NCI-H146 treated with DMSO at 0.1 percent for 48 hours (cell line): ENCODE measurements around the gene SERF1B.
"Not testable (repeated sequence)": the region's sequence is repeated elsewhere in the genome, so short reads cannot be mapped to it uniquely, and the experiment has no call there.

ENCODE experiments used
- DNase-seq: peaks from one replicate; lab custom pipeline; 2025; ENCODE audit not compliant: unreplicated experiment; lab: John Stamatoyannopoulos, UW

Gene SERF1B

GRCh38 chr5:70025106-70025844 is at the start of gene SERF1B:
Gene SERF1B, plus strand, starts transcription at chr5:70025251. Its CDS starts 201 bp downstream, at chr5:70025452.
- DNase-seq = not testable (repeated sequence)

DNA sequence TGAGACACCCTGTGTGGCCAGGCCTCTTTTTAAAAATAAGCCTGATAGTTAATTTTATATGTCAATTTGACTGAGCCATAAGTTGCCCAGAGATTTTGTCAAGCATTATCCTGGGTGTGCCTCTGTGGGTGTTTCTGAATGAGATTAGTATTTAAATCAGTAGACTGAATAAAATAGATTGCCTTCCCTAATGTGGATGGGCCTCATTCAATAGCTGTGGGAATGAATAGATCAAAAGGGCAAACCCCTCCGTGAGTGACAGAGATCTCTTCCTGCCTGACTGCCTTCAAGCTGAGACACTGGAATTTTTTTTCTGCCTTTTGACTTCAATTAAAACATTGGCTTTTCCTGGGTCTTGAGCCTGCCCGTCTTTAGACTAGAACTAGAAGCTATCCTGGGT is 33.3 kb upstream of the SERF1B start:
- DNase-seq = not testable (repeated sequence)

DNA sequence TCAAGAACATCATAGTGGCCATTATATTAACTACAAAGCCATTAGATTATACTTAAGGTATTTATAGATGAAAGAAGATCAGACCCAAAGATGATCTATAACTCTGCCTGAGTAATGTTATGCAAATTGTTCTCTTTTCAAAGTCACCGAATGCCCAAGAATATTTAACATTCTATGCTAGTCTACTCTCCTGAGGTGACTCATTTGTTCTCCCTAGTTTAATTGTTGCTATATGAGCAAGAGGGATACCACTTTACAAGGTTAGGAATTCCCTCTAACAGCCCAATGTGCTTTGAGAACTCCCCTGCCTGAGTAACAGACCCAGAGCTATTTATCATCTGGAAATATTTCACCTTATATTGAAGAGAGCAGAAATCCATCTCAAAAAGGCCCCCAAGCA is 29.5 kb upstream of the SERF1B start:
- not testable (repeated sequence) for DNase-seq

- DNase-seq = not testable (repeated sequence)
Observed at GRCh38 chr5:70020660-70021059, 4.4 kb upstream of the SERF1B start.

DNA sequence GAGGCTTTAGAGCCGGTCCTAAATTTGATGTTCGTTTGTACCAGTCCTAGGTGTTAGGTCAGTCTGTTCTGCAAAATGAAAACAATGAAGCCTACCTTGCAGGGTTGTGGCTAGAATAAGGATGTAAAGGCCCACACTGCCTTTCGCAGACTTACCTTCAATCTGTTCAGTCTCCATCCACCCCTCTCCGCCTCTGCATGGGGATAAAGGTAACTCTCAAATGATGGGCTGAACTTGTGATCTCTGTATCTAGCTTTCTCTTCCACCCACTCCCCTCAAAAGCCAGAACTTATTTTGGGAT is 744 bp downstream of the SERF1B start:
- not testable (repeated sequence) for DNase-seq

GRCh38 chr5:70031204-70031603 is 6.2 kb downstream of the SERF1B start:
- DNase-seq = not testable (repeated sequence)

GRCh38 chr5:70041411-70041810 is 16.4 kb downstream of the SERF1B start:
- DNase-seq = not testable (repeated sequence)

DNA sequence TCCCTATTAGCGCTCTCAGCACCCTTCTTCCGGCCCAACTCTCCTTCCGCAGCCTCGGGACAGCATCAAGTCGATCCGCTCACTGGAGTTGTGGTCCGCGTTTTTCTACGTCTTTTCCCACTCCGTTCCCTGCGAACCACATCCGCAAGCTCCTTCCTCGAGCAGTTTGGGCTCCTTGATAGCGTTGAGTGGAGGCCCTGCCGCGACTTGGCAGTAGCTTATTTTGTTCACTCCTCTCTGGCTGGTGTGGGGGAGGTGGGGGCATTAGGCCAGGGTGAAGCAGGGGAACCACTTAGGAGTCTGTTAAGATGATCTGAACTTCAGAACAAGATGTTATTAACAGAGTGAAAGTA is 24.7 kb downstream of the SERF1B start:
- not testable (repeated sequence) for DNase-seq

DNA sequence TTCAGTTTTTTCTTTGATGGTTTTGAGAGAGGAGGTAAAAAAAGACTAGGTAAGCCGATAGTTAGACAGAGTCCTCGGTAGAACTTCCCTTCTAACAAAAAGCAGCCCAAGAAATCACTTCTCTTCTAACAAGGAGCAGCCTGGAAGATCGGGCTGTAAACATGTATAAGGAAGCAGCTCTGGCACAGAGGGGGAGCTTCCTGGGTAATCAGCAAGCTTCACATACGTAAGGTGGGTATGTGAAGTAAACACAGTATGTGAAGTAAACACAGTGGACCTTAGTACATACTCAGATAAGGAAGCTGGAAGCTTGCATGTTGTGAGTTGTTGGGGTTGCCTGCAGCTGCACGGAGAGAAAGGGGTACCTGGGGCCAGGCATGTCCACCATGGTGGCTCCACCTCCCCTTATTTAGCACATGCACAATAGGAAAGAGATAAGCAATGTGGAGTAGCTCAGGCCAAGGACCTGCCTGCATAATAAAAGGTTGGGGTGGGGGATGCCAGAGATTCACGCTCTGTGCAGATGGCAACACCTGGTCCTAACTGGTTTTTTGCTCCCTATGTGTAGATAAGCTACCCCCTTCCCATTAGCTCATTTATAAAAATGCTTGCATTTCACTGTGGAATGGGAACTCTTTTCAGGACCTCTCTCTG is 31.4 kb downstream of the SERF1B start:
- DNase-seq = not testable (repeated sequence)

DNA sequence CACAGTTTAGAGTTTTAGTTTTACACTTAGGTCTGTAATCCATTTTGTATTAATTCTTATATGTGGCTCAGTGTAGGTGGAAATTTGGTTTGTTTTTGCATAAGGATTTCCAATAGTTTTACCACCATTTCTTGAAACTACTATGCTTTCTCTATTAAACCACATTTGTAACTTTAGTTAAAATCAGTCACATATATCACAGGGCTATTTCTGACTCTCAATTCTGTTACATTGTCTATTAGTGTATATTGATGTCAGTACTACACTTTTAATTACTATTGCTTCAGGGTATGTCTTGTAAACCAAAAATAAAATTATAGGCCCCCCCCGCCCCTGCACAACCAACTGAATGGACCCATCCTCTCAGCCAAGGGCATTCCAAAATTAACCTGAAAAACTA is 32.1 kb downstream of the SERF1B start:
- not testable (repeated sequence) for DNase-seq

DNA sequence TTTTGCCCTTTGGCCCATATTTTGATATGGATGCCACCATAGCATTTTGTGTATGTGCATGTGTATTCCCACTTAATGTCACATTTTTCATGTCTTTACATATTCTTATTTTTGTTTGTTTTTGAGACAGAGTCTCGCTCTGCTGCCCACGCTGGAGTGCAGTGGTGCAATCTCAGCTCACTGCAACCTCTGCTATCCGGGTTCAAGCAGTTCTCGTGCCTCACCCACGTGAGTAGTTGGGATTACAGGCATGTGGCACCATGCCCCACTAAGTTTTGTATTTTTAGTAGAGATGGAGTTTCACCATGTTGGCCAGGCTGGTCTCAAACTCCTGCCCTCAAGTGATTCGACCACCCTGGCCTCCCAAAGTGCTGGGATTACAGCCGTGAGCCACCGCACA is 52.6 kb downstream of the SERF1B start:
- not testable (repeated sequence) for DNase-seq

GRCh38 chr5:70088907-70089464 is 63.9 kb downstream of the SERF1B start:
- not testable (repeated sequence) for DNase-seq

GRCh38 chr5:70091776-70092175 is 66.7 kb downstream of the SERF1B start:
- DNase-seq = not testable (repeated sequence)
